Measurements from ENCODE around the gene OR10G3.
"Not testable (repeated sequence)": the region's sequence is repeated elsewhere in the genome, so short reads cannot be mapped to it uniquely, and the experiment has no call there.

The OR10G3 gene

GRCh38 chr14:21579976-21580375 is at the start of gene OR10G3:
Gene OR10G3, minus strand, starts transcription at chr14:21580076. Its CDS starts 9,332 bp downstream, at chr14:21570744.
- DNase-seq: no peak

- DNase-seq: no peak
Observed at GRCh38 chr14:21626491-21627230, 46.8 kb upstream of the OR10G3 start.

GRCh38 chr14:21617614-21618013 is 37.7 kb upstream of the OR10G3 start:
- DNase-seq: no peak

- DNase-seq: no peak
Observed at GRCh38 chr14:21614240-21614639, 34.4 kb upstream of the OR10G3 start.

GRCh38 chr14:21612324-21612723 is 32.4 kb upstream of the OR10G3 start:
- DNase-seq: no peak

GRCh38 chr14:21602181-21602580 is 22.3 kb upstream of the OR10G3 start:
- not testable (repeated sequence) for DNase-seq

- DNase-seq: no peak
Observed at GRCh38 chr14:21589317-21589716, 9.4 kb upstream of the OR10G3 start.

- DNase-seq: no peak
Observed at GRCh38 chr14:21575661-21576060, 4.2 kb downstream of the OR10G3 start.

- no peak for DNase-seq
Observed at GRCh38 chr14:21572604-21573003, 7.3 kb downstream of the OR10G3 start.

- no peak for DNase-seq
Observed at GRCh38 chr14:21558703-21559170, 21.1 kb downstream of the OR10G3 start.

GRCh38 chr14:21557084-21557901 is 22.6 kb downstream of the OR10G3 start:
- DNase-seq: peak; percentile 88

GRCh38 chr14:21556378-21557083 is 23.3 kb downstream of the OR10G3 start:
- no peak for DNase-seq

- no peak for DNase-seq
Observed at GRCh38 chr14:21553266-21553665, 26.6 kb downstream of the OR10G3 start.

- DNase-seq: not testable (repeated sequence)
Observed at GRCh38 chr14:21544588-21544987, 35.3 kb downstream of the OR10G3 start.

- DNase-seq: no peak
Observed at GRCh38 chr14:21543963-21544362, 35.9 kb downstream of the OR10G3 start.

- DNase-seq: peak; percentile 24
Observed at GRCh38 chr14:21543521-21543960, 36.3 kb downstream of the OR10G3 start.

- no peak for DNase-seq
Observed at GRCh38 chr14:21541413-21542074, 38.3 kb downstream of the OR10G3 start.

- no peak for DNase-seq
Observed at GRCh38 chr14:21539189-21539940, 40.5 kb downstream of the OR10G3 start.

GRCh38 chr14:21537090-21537424 is 42.8 kb downstream of the OR10G3 start:
- no peak for DNase-seq

GRCh38 chr14:21536418-21537089 is 43.3 kb downstream of the OR10G3 start:
- DNase-seq: no peak
